K562 (cell line): ENCODE data around the gene DCST1. TPM values are rescaled to one million over a fixed set of nuclear protein-coding genes. Genes with fewer than 3 reads are reported as not detected.

ENCODE experiments used
- E2F3 ChIP-seq: fragments of 250-450 bp; sonication (Bioruptor Pico); IDR thresholded peaks from 2 replicates; pipeline ENCODE4 v1.4.0; 2020; ENCODE audit warnings: mild to moderate bottlenecking
- EP400 ChIP-seq: fragments of 450-650 bp; IDR thresholded peaks from 2 replicates; pipeline ENCODE4 v1.6.1; 2017; ENCODE audit warnings: antibody characterized with exemption, mild to moderate bottlenecking, moderate library complexity
- KHSRP ChIP-seq: fragments of 450-650 bp; IDR thresholded peaks from 2 replicates; pipeline ENCODE4 v1.6.1; 2017
- NFATC3 ChIP-seq: fragments of 450-650 bp; IDR thresholded peaks from 2 replicates; pipeline ENCODE4 v1.6.1; 2017; ENCODE audit warnings: mild to moderate bottlenecking
- RBM17 ChIP-seq: fragments of 200-400 bp; formaldehyde crosslinking; IDR thresholded peaks from 2 replicates; pipeline ENCODE4 v1.6.1; 2017; ENCODE audit warnings: low read depth, mild to moderate bottlenecking, low read length, borderline replicate concordance
- ZNF583 ChIP-seq: fragments of 250-450 bp; sonication (Bioruptor Pico); IDR thresholded peaks from 2 replicates; pipeline ENCODE4 v1.4.0; 2020
- polyA plus RNA-seq, 8 experiments: library from polyadenylated mRNA; depleted of rRNA in 4 of 8; stranded (reverse) in 5 of 8; unstranded in 3 of 8; fragments of >200 nt; fragmentation: Nextera tagmentation in 2 of 8; fragmentation: Illumina TruSeq in 1 of 8; extraction: Ambion mirVana in 2 of 8; extraction: Trizol in 1 of 8; gene quantifications; 2 replicates each; pipeline versions ENCODE4 v1.2.1 to v1.2.3, GENCODE V29; 2011 to 2014; ENCODE audit warnings: inconsistent platforms in 1 of 8, missing spikeins in 1 of 8
- total RNA-seq, 7 experiments: library from RNA; depleted of rRNA in 6 of 7; stranded (reverse); fragments of >200 nt in 6 of 7; fragmentation: Illumina TruSeq in 2 of 7; extraction: Trizol in 2 of 7; gene quantifications; 2 replicates each; pipeline versions ENCODE4 v1.2.1 to v1.2.3, GENCODE V29; 2011 to 2021; ENCODE audit warnings: low replicate concordance in 1 of 7
- TF ChIP-seq, protein P1 (sequence below), 3 experiments: fragments of 200-800 bp in 1 of 3; sonication (Bioruptor generic) in 1 of 3; sonication (generic) in 1 of 3; formaldehyde crosslinking in 1 of 3; IDR thresholded peaks; 2 replicates each; pipeline versions ENCODE4 v1.6.1 to v1.8.0; 2016 to 2022; ENCODE audit warnings: mild to moderate bottlenecking in 2 of 3, missing compliant biosample characterization in 2 of 3, missing genetic modification characterization in 2 of 3, missing genetic modification reagents in 1 of 3
- TF ChIP-seq, protein P2 (sequence below): fragments of 450-650 bp; formaldehyde crosslinking; IDR thresholded peaks from 2 replicates; pipeline ENCODE4 v1.4.0; 2020; ENCODE audit warnings: mild to moderate bottlenecking, moderate library complexity
- TF ChIP-seq, protein P3 (sequence below): fragments of 450-650 bp; conservative IDR thresholded peaks from 2 replicates; pipeline ENCODE4 v1.6.1; 2016; ENCODE audit warnings: missing genetic modification characterization, low read depth, mild to moderate bottlenecking, control low read depth, missing compliant biosample characterization
- TF ChIP-seq, protein P4 (sequence below): sonication (generic); formaldehyde crosslinking; IDR thresholded peaks from 2 replicates; pipeline ENCODE4 v1.8.0; 2023; ENCODE audit warnings: mild to moderate bottlenecking, missing genetic modification reagents
- TF ChIP-seq, protein P5 (sequence below): sonication (generic); formaldehyde crosslinking; IDR thresholded peaks from 2 replicates; pipeline ENCODE4 v1.8.1; 2023; ENCODE audit warnings: missing genetic modification reagents, mild to moderate bottlenecking, borderline replicate concordance
- TF ChIP-seq, protein P6 (sequence below): fragments of 250-450 bp; sonication (Bioruptor Pico); IDR thresholded peaks from 2 replicates; pipeline ENCODE4 v1.8.0; 2021; ENCODE audit warnings: moderate library complexity, mild to moderate bottlenecking, inconsistent platforms

The DCST1 gene
- total and polyA plus RNA-seq, 9 of the 15 experiments (the other 6 are each of a cell fraction or from before 2014, with no cell fraction given) = not detected

DNA sequence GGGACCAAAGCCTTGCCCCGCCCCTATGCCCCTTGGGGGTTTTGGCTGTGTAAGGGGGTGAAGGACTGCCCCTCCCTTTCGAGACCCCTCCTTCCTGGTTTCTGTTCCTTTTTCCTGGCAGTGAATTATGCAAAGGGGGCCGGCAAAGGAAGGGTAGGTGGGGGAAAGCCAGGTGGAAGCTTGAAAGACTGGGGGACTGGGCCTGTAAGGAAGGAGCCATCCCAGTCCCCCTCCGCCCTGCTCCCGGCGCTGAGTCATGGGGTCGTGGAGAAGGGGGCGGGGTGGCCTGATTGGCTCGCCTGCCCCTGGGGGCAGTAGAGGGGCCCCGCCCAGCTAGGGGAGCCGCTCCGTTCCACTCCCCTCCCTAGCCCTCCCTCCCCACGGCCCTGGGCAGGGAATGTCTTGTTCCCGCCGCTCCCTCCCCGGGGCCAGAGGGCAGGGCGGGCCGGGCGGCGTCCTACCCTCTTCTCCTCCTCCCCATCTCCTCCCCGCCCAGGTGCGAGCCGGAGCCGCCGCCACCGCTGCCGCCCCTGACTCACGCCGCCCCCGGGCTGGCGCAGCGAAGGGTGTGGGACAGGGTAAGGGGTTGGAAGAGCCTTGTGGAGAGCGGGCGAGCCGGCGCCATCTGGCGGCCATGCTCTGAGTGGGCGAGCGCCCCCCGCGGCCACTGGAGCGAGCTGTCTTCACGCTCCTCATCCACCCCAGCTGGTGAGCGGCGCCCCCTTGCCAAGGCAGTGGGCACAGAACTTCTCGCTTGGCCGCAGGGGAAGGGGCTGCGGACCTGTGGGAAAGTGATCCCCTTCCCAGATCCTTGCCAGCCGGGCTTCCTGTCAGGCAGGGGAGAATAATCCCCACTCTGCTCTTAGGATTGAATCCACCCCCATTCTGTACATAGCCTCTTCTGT, 16.3 kb upstream of the DCST1 start (continued):
- TF ChIP-seq, protein P1, sequence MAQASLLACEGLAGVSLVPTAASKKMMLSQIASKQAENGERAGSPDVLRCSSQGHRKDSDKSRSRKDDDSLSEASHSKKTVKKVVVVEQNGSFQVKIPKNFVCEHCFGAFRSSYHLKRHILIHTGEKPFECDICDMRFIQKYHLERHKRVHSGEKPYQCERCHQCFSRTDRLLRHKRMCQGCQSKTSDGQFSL (CRISPR knock-in tag; IDR thresholded peaks at IDR 0.05) = peak; percentile 72
- TF ChIP-seq, protein P1 (tag; IDR thresholded peaks at IDR 0.05) = no peak
- TF ChIP-seq RBM17 (no peak), ZNF583 (CRISPR knock-in tag) (no peak), NFATC3 (no peak), EP400 (peak; percentile 77; the same call in 1 of the 2 replicates), E2F3 (CRISPR knock-in tag) (no peak), KHSRP (no peak)
- TF ChIP-seq, protein P2, sequence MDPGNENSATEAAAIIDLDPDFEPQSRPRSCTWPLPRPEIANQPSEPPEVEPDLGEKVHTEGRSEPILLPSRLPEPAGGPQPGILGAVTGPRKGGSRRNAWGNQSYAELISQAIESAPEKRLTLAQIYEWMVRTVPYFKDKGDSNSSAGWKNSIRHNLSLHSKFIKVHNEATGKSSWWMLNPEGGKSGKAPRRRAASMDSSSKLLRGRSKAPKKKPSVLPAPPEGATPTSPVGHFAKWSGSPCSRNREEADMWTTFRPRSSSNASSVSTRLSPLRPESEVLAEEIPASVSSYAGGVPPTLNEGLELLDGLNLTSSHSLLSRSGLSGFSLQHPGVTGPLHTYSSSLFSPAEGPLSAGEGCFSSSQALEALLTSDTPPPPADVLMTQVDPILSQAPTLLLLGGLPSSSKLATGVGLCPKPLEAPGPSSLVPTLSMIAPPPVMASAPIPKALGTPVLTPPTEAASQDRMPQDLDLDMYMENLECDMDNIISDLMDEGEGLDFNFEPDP = no peak
- TF ChIP-seq, protein P3, sequence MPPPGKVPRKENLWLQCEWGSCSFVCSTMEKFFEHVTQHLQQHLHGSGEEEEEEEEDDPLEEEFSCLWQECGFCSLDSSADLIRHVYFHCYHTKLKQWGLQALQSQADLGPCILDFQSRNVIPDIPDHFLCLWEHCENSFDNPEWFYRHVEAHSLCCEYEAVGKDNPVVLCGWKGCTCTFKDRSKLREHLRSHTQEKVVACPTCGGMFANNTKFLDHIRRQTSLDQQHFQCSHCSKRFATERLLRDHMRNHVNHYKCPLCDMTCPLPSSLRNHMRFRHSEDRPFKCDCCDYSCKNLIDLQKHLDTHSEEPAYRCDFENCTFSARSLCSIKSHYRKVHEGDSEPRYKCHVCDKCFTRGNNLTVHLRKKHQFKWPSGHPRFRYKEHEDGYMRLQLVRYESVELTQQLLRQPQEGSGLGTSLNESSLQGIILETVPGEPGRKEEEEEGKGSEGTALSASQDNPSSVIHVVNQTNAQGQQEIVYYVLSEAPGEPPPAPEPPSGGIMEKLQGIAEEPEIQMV (tag) = no peak
- TF ChIP-seq, protein P4, sequence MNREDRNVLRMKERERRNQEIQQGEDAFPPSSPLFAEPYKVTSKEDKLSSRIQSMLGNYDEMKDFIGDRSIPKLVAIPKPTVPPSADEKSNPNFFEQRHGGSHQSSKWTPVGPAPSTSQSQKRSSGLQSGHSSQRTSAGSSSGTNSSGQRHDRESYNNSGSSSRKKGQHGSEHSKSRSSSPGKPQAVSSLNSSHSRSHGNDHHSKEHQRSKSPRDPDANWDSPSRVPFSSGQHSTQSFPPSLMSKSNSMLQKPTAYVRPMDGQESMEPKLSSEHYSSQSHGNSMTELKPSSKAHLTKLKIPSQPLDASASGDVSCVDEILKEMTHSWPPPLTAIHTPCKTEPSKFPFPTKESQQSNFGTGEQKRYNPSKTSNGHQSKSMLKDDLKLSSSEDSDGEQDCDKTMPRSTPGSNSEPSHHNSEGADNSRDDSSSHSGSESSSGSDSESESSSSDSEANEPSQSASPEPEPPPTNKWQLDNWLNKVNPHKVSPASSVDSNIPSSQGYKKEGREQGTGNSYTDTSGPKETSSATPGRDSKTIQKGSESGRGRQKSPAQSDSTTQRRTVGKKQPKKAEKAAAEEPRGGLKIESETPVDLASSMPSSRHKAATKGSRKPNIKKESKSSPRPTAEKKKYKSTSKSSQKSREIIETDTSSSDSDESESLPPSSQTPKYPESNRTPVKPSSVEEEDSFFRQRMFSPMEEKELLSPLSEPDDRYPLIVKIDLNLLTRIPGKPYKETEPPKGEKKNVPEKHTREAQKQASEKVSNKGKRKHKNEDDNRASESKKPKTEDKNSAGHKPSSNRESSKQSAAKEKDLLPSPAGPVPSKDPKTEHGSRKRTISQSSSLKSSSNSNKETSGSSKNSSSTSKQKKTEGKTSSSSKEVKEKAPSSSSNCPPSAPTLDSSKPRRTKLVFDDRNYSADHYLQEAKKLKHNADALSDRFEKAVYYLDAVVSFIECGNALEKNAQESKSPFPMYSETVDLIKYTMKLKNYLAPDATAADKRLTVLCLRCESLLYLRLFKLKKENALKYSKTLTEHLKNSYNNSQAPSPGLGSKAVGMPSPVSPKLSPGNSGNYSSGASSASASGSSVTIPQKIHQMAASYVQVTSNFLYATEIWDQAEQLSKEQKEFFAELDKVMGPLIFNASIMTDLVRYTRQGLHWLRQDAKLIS (CRISPR knock-in tag) = peak; percentile 96
- TF ChIP-seq, protein P5, sequence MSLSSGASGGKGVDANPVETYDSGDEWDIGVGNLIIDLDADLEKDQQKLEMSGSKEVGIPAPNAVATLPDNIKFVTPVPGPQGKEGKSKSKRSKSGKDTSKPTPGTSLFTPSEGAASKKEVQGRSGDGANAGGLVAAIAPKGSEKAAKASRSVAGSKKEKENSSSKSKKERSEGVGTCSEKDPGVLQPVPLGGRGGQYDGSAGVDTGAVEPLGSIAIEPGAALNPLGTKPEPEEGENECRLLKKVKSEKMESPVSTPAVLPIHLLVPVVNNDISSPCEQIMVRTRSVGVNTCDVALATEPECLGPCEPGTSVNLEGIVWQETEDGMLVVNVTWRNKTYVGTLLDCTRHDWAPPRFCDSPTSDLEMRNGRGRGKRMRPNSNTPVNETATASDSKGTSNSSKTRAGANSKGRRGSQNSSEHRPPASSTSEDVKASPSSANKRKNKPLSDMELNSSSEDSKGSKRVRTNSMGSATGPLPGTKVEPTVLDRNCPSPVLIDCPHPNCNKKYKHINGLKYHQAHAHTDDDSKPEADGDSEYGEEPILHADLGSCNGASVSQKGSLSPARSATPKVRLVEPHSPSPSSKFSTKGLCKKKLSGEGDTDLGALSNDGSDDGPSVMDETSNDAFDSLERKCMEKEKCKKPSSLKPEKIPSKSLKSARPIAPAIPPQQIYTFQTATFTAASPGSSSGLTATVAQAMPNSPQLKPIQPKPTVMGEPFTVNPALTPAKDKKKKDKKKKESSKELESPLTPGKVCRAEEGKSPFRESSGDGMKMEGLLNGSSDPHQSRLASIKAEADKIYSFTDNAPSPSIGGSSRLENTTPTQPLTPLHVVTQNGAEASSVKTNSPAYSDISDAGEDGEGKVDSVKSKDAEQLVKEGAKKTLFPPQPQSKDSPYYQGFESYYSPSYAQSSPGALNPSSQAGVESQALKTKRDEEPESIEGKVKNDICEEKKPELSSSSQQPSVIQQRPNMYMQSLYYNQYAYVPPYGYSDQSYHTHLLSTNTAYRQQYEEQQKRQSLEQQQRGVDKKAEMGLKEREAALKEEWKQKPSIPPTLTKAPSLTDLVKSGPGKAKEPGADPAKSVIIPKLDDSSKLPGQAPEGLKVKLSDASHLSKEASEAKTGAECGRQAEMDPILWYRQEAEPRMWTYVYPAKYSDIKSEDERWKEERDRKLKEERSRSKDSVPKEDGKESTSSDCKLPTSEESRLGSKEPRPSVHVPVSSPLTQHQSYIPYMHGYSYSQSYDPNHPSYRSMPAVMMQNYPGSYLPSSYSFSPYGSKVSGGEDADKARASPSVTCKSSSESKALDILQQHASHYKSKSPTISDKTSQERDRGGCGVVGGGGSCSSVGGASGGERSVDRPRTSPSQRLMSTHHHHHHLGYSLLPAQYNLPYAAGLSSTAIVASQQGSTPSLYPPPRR (CRISPR knock-in tag) = 0 out of 2 replicates have a peak, but pooled peaks have one; percentile 87
- TF ChIP-seq, protein P6, sequence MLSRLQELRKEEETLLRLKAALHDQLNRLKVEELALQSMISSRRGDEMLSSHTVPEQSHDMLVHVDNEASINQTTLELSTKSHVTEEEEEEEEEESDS (CRISPR knock-in tag) = no peak
